Natural killer cell treated with Interleukin-12 subunit alpha and Interleukin-12 subunit beta and Interleukin-15 and Interleukin-18, amount 100 ng/mL, for 72 hours (primary cell): ENCODE data around the gene SGTB. TPM values are rescaled to one million over a fixed set of nuclear protein-coding genes. Genes with fewer than 3 reads are reported as not detected.
A peak's percentile ranks its signal among the peaks of the same experiment; 100 is the strongest.

Experiments
- ATAC-seq, 2 donors: fragments of 150-1000 bp; cut with Tn5 transposase in 1 of 2; sonication (Bioruptor Pico), chemical (Tn5 transposase) in 1 of 2; 2 replicates each; pipeline ENCODE4 v1.10.0; 2021
- DNase-seq: peaks from one replicate; pipeline ENCODE4 v3.0.0; 2022; ENCODE audit warnings: low spot score
- H3K27ac Mint-ChIP-seq, 2 donors: 1 replicate in 1 of 2; 2 replicates in 1 of 2; pipeline ENCODE4 v1.8.0; 2022; ENCODE audit warnings: mixed read lengths in 2 of 2, mild to moderate bottlenecking in 1 of 2, moderate library complexity in 1 of 2
- H3K27me3 Mint-ChIP-seq, 2 donors: 1 replicate in 1 of 2; 2 replicates in 1 of 2; pipeline ENCODE4 v1.8.0; 2022; ENCODE audit warnings: mixed read lengths in 2 of 2
- H3K36me3 Mint-ChIP-seq: one replicate; pipeline ENCODE4 v1.8.0; 2022; ENCODE audit warnings: mixed read lengths
- H3K4me1 Mint-ChIP-seq, 2 donors: 1 replicate in 1 of 2; 2 replicates in 1 of 2; pipeline ENCODE4 v1.8.0; 2022; ENCODE audit warnings: low read depth in 2 of 2, mixed read lengths in 2 of 2, mild to moderate bottlenecking in 1 of 2
- H3K4me3 Mint-ChIP-seq: one replicate; pipeline ENCODE4 v1.8.0; 2022; ENCODE audit warnings: mixed read lengths
- H3K9me3 Mint-ChIP-seq: 2 replicates; pipeline ENCODE4 v1.8.0; 2022; ENCODE audit warnings: mixed read lengths
- total RNA-seq, 2 donors: library from RNA; stranded (reverse); gene quantifications; one replicate each; pipeline ENCODE4 v1.2.3, GENCODE V29; 2022

The SGTB gene, protein sequence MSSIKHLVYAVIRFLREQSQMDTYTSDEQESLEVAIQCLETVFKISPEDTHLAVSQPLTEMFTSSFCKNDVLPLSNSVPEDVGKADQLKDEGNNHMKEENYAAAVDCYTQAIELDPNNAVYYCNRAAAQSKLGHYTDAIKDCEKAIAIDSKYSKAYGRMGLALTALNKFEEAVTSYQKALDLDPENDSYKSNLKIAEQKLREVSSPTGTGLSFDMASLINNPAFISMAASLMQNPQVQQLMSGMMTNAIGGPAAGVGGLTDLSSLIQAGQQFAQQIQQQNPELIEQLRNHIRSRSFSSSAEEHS
- total RNA-seq: 10 to 100 TPM in 1 of 2 donors, 1 to 10 TPM in 1; 4.1 to 10.1 TPM

DNA sequence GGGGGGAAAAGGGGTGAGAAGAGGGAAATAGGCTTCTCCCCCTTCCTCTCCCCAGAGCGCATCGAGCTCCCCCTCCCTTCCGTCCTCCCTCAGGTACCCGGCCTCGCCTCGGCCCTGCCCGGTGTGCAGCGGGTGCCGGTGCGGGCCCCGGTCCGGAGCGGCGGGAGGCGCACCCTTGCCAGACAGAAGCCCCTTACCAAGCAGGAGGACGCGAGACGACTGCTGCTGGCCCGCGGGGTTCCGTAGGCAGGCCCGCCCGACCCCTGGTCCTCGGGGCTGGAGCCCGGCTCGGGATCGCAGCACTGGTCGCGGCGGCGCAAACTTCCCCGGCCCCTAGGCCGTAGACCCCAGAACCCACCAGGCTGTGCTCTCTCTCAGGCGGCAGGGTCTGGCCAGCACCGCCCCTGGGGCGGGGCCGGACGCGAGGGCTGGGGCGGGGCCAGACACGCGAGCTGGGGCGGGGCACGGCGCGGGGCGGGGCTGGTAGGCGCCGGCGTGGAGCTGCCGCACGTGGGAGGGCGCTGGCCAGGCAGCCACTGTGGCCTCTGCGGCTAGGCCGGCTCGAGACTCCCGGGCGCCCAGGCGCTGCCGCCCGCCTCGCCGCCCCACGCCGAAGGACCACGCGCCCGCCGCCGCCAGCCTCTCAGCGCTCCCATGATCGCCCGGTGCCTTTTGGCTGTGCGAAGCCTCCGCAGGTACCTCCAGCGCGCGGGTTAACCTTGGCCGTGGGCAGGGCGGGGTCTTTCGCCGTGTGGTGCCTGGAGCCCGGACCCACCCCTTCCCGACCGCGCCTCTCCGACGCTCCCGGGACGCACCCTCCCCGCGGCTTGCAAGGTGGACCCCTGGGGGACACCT, at the start of gene SGTB, which contains the start of gene NLN:
Gene SGTB, minus strand, starts transcription at position 390 of the 855 bp plus-strand sequence. CDS start 1,302 bp downstream, outside the sequence.
Gene NLN, plus strand, starts transcription at position 486 of the 855 bp plus-strand sequence. Its CDS starts 169 bp downstream, at position 655.
- Mint-ChIP-seq H3K36me3 (no peaks in the 10 kb centered on the region), H3K4me3 (peak within 1 kb of the TSS; percentile 95), H3K27ac (peak within 1 kb of the TSS; percentile 69 to 80), H3K9me3 (no peaks in the 10 kb centered on the region), H3K4me1 (peaks cover 14 to 15% of the 10 kb centered on the region in 2 donors), H3K27me3 (peaks cover 7 to 9% of the 10 kb centered on the region in 2 donors)
- ATAC-seq (peak; percentile 100), DNase-seq (peak; percentile 90)

DNA sequence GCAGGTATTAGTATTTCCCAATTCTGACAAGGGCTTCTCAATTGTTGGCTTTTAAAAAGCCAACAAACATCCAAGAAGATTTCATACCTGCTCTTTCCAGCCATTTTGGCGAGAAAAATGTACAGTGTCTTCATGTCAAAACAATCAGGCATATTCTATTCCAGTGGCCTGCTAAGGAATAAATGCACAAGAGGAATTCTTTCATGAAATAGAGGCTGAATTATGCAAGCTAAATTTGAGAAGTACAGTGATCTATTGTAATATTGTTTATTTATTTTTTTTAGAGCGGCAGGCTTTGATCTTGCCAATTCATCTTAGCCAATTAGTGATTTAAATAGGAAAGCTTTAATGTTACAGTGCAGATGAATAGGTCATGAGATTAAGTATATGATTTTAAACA, 49.4 kb upstream of the SGTB start:
- Mint-ChIP-seq H3K4me1 (no peaks in the 10 kb centered on the region), H3K27me3 (no peaks in the 10 kb centered on the region), H3K4me3 (no peak overlapping the region), H3K36me3 (peaks cover 7% of the 10 kb centered on the region), H3K27ac (no peak overlapping the region), H3K9me3 (no peaks in the 10 kb centered on the region)
- DNase-seq: no peak
- no peak for ATAC-seq

DNA sequence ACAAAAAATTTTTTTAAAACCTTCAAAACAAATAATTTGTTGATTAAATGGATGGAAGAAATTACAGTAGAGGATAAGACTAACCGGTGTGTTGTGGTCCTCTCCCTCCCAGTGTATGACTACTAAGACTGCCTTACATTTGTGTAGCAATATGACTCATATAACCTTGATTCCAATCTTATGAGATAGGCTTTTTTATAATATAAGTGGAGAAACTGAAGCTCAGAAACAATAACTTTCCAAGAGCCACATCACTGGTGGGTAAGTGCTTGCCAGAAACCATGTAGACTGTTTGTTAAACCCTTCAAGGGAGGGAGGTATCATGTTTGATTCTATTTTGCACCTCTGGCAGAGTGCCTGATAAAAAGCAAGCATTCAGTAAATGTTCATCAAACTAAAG, 47.6 kb upstream of the SGTB start:
- H3K9me3 Mint-ChIP-seq: no peaks in the 10 kb centered on the region
- H3K27me3 Mint-ChIP-seq: no peaks in the 10 kb centered on the region
- ATAC-seq (no peak), DNase-seq (no peak)
- H3K4me1 Mint-ChIP-seq: no peaks in the 10 kb centered on the region
- peaks cover 7% of the 10 kb centered on the region for H3K36me3 Mint-ChIP-seq
- H3K27ac Mint-ChIP-seq: no peak overlapping the region
- no peak overlapping the region for H3K4me3 Mint-ChIP-seq

DNA sequence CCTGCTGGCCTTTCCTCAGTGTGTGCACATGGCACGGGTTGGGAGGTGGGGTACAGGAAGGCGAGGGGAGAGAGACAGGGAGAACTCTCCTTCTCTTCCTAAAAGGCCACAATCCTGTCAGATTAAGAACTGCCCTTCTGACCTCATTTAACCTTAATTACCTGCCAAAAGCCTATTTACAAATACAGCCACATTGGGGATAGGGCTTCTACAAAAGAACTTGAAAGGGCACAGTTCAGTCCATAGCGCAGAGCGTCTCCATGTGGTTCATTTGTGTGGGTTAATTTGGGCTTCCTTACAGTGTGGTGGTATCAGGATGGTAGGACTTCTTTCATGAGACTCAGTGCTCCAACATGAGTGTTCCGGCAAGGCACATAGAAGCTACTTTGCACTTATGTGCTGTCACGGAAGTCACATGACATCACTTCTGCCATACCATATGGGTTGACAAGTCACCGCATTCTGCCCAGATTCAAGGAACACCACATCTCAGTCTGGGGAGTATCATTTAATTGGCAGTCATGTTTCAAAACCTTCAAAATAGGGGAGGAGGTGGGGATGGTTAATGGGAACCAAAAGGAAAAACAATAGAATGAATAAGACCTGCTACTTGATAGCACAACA, 46.9 kb upstream of the SGTB start:
- no peaks in the 10 kb centered on the region for H3K27me3 Mint-ChIP-seq
- no peaks in the 10 kb centered on the region for H3K4me1 Mint-ChIP-seq
- no peak for ATAC-seq
- H3K9me3 Mint-ChIP-seq: no peaks in the 10 kb centered on the region
- H3K4me3 Mint-ChIP-seq: no peak overlapping the region
- peaks cover 7% of the 10 kb centered on the region for H3K36me3 Mint-ChIP-seq
- no peak for DNase-seq
- no peak overlapping the region for H3K27ac Mint-ChIP-seq

DNA sequence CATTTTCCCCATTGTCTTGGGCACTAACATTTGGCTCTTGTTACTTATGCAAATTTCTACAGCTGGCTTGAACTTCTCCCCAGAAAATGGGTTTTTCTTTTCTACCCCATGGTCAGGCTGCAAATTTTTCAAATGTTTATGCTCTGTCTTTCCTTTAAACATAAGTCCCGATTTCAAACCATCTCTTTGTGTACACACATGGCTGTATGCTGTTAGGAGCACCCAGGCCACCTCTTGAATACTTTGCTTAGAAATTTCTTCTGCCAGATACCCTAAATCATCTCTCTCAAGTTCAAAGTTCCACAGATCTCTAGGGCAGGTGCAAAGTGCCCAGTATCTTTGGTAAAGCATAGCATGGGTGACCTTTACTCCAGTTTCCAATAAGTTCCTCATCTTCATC, 45.7 kb upstream of the SGTB start:
- Mint-ChIP-seq H3K36me3 (peaks cover 7% of the 10 kb centered on the region), H3K4me3 (no peak overlapping the region), H3K9me3 (no peaks in the 10 kb centered on the region), H3K27me3 (no peaks in the 10 kb centered on the region), H3K4me1 (no peaks in the 10 kb centered on the region), H3K27ac (no peak overlapping the region)
- ATAC-seq: no peak
- DNase-seq: no peak

DNA sequence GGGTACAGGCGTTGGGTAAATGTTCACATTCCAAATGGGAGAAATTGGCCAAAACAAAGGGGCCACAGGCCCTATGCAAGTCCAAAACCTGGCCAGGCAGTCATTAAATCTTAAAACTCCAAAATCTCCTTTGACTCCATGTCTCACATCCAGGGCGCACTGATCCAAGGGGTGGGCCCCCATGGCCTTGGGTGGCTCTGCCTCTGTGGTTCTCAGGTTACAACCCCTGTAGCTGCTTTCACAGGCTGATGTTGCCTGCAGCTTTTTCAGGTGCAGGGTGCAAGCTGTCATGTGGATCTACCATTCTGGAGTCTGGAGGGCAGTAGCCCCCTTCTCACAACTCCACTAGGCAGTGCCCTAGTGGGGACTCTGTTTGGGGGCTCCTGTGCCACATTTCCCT, 44.9 kb upstream of the SGTB start:
- ATAC-seq: no peak
- DNase-seq: no peak
- H3K36me3 Mint-ChIP-seq: peaks cover 7% of the 10 kb centered on the region
- H3K4me1 Mint-ChIP-seq: no peaks in the 10 kb centered on the region
- no peaks in the 10 kb centered on the region for H3K9me3 Mint-ChIP-seq
- H3K27me3 Mint-ChIP-seq: no peaks in the 10 kb centered on the region
- H3K4me3 Mint-ChIP-seq: no peak overlapping the region
- no peak overlapping the region for H3K27ac Mint-ChIP-seq

DNA sequence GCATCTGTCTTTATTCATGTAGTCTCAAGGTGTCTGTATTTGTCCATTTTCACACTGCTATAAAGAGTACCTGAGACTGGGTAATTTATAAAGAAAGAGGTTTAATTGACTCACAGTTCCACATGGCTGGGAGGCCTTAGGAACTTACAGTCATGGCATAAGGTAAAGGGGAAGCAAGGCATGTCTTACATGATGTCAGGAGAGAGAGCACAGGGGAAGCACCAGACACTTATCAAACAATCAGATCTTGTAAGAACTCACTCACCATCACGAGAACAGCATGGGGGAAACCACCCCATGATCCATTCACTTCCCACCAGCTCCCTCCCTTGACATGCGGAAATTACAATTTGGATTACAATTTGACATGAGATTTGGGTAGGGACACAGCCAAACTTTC, 44.3 kb upstream of the SGTB start:
- Mint-ChIP-seq H3K4me3 (no peak overlapping the region), H3K9me3 (no peaks in the 10 kb centered on the region), H3K36me3 (peaks cover 7% of the 10 kb centered on the region), H3K27me3 (no peaks in the 10 kb centered on the region), H3K4me1 (no peaks in the 10 kb centered on the region), H3K27ac (no peak overlapping the region)
- DNase-seq (no peak), ATAC-seq (no peak)

DNA sequence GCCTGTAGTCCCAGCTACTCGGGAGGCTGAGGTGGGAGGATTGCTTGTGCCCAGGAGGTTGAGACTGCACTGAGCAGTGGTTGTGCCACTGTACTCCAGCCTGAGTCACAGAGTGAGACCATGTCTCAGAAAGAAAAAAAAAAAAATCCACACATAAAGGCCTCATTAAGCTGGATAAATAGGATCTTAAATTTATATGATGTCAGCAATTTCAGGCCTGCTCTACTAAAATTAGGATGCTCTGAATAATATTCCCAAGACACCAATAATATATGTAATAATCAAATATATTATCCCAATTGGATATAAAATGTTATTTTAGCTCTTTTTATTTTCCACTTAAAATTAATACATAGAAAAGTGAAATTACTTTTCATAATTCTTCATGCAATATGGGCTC, 43.7 kb upstream of the SGTB start:
- ATAC-seq (no peak), DNase-seq (no peak)
- Mint-ChIP-seq H3K27ac (no peak overlapping the region), H3K36me3 (peaks cover 7% of the 10 kb centered on the region), H3K9me3 (no peaks in the 10 kb centered on the region), H3K4me3 (no peak overlapping the region), H3K4me1 (peaks cover 3 to 5% of the 10 kb centered on the region in 2 donors), H3K27me3 (peaks cover 0 to 2% of the 10 kb centered on the region in 2 donors)

DNA sequence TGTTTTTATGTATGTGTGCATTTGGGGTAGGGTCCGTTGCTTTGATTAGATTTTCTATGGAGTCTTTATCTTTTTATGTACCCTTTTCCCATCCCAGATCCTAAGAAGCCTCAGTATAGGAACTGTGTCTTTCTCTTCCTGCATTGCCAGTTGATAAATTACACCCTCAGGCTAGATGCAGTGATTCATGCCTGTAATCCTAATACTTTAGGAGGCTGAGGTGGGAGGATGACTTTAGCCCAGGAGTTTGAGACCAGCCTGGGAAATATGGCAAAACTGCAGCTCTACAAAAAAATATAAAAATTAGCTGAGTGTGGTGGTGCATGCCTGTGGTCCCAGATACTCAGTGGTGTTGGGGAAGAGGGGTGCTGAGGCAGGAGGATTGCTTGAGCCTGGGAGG, 40.3 kb upstream of the SGTB start:
- ATAC-seq (no peak), DNase-seq (no peak)
- Mint-ChIP-seq H3K27ac (no peak overlapping the region), H3K36me3 (no peaks in the 10 kb centered on the region), H3K9me3 (no peaks in the 10 kb centered on the region), H3K4me1 (peaks cover 3 to 5% of the 10 kb centered on the region in 2 donors), H3K4me3 (no peak overlapping the region), H3K27me3 (peaks cover 0 to 7% of the 10 kb centered on the region in 2 donors)

DNA sequence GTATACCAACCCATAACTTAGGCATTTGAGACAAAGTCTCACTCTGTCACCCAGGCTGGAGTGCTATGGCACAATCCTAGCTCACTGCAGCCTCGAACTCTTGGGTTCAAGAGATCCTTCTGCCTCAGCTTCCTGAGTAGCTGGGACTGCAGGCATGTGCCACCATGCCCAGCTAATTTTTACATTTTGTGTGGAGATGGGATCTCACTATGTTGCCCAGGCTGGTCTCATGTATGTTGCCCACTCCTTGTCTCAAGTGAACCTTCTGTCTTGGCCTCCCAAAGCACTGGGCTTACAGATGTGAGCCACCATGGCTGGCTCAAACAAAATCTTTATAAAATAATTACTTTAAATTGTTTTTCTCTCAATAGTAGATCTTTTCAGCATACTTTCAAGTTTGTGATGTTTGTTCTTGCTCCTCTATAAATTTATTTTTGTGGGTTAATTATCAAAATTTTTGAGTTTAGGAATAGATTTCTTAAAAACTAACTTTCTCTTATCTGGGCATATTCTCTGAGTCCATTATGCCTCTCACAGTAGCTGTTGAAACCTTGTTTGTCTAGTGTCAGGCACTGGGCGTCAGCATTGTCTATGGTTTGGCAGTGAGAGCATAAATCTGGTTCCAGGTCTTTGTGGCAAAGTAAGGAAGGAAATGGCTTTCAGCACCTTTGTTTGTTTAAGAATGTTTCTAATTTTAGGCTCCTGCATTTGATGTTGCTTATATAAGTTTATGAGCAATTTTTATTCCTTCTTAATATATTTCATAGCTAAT, 38.8 kb upstream of the SGTB start:
- no peak overlapping the region for H3K4me3 Mint-ChIP-seq
- ATAC-seq (no peak), DNase-seq (peak; percentile 70)
- H3K36me3 Mint-ChIP-seq: no peaks in the 10 kb centered on the region
- no peaks in the 10 kb centered on the region for H3K9me3 Mint-ChIP-seq
- H3K4me1 Mint-ChIP-seq: peaks cover 3 to 5% of the 10 kb centered on the region in 2 donors
- no peak overlapping the region for H3K27ac Mint-ChIP-seq
- H3K27me3 Mint-ChIP-seq: peaks cover 0 to 7% of the 10 kb centered on the region in 2 donors

DNA sequence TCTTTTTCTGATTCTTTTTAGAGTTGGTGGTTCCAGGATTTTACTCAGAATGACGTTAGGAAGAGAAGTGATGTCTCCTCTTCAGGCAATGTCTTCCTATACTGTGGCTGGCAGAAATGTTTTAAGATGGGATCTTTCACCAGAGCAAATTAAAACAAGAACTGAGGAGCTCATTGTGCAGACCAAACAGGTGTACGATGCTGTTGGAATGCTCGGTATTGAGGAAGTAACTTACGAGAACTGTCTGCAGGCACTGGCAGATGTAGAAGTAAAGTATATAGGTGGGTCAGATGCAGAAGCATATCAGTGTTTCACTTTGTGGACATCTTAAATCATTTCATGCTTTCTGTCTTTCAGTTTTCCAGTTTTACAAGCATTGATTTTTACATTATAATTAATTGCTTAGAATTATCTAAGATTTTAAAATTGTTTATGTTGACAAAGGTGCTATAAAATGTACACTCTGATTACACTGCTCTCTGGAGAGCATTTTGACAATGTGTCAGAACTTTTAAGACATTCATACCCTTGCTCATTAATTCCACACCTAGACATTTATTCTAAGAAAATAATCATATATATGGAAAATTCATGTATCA, 36.7 kb upstream of the SGTB start:
- Mint-ChIP-seq H3K27ac (no peak overlapping the region), H3K9me3 (no peaks in the 10 kb centered on the region), H3K4me3 (no peak overlapping the region), H3K4me1 (peaks cover 3 to 5% of the 10 kb centered on the region in 2 donors), H3K27me3 (peaks cover 0 to 7% of the 10 kb centered on the region in 2 donors), H3K36me3 (no peaks in the 10 kb centered on the region)
- DNase-seq (no peak), ATAC-seq (no peak)

DNA sequence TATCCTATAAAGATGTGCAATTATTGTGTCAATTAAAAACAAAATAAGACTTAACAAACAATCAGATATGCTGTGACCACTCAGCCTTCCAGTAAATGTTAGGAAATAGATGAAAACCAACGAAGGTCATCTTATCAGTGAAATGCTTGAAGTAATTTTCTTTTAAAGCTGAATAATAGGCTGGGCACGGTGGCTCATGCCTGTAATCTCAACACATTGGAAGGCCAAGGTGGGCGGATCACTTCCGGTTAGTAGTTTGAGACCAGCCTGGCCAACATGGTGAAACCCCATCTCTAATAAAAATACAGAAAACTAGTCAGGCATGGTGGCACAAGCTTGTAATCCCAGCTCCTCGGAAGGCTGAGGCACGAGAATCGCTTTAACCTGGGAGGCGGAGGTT, 31.3 kb upstream of the SGTB start:
- H3K9me3 Mint-ChIP-seq: no peaks in the 10 kb centered on the region
- no peaks in the 10 kb centered on the region for H3K36me3 Mint-ChIP-seq
- peaks cover 5 to 9% of the 10 kb centered on the region in 2 donors for H3K27me3 Mint-ChIP-seq
- no peaks in the 10 kb centered on the region for H3K4me1 Mint-ChIP-seq
- ATAC-seq (no peak), DNase-seq (no peak)
- no peak overlapping the region for H3K4me3 Mint-ChIP-seq
- H3K27ac Mint-ChIP-seq: no peak overlapping the region

DNA sequence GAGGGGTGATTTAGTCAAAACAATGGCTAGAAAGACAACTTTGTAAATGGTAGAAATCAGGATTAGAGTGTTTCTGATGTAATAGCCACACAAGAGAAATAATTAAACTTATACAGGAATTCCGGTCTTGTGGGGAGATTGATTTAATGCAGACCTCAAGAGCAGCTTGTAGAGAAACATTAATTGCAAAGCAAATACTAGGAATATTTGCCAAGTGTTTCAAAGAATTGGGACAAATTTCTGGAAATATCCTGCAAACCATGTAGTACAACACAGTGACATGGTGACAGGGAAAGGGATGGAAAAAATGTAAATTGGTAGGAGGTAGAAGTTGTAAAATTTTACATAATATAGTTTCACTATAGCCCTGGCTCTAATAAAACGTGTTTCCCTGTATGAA, 29.0 kb upstream of the SGTB start:
- Mint-ChIP-seq H3K4me1 (no peaks in the 10 kb centered on the region), H3K9me3 (no peaks in the 10 kb centered on the region), H3K4me3 (no peak overlapping the region), H3K27me3 (peaks cover 5 to 12% of the 10 kb centered on the region in 2 donors), H3K27ac (no peak overlapping the region), H3K36me3 (no peaks in the 10 kb centered on the region)
- ATAC-seq: no peak
- no peak for DNase-seq
